HL-60 (cell line): ENCODE results near the gene MIX23.

Experiments
- GABPA ChIP-seq: IDR thresholded peaks from 2 replicates; pipeline ENCODE4 v1.6.1; 2012; ENCODE audit warnings: low read depth
- POLR2AphosphoS5 ChIP-seq: IDR thresholded peaks from 2 replicates; pipeline ENCODE4 v1.6.1; 2012; ENCODE audit warnings: low read depth
- SPI1 ChIP-seq: IDR thresholded peaks from 2 replicates; pipeline ENCODE4 v1.6.1; 2012; ENCODE audit warnings: low read depth, mild to moderate bottlenecking, borderline replicate concordance
- TF ChIP-seq, protein P1 (sequence below): IDR thresholded peaks from one replicate; pipeline ENCODE4 v1.5.1; 2011; ENCODE audit warnings: low read length, control low read depth, inconsistent platforms; ENCODE audit not compliant: insufficient read depth
- TF ChIP-seq, protein P2 (sequence below): IDR thresholded peaks from 2 replicates; pipeline ENCODE4 v1.6.1; 2012; ENCODE audit warnings: low read depth; ENCODE audit not compliant: insufficient replicate concordance

DNA sequence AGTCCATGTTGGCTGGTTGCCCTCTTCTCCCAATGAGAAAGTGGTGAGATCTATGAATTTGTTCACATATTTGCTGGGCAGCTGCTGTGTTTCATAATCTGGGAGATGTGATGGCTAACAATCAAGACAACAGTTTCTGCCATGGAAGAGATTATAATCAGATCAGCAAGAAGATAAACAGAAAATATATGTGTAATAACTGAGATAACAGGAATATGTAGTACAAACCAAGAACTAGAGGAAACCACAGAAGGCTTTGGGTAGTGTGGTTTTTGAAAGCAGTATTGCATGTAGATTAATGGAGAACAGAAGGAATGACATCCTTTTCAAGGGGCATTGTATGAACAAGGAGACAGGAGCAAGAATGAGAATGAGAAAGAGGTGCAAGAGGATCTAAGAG, 70.2 kb downstream of the MIX23 start:
- TF ChIP-seq, protein P1, sequence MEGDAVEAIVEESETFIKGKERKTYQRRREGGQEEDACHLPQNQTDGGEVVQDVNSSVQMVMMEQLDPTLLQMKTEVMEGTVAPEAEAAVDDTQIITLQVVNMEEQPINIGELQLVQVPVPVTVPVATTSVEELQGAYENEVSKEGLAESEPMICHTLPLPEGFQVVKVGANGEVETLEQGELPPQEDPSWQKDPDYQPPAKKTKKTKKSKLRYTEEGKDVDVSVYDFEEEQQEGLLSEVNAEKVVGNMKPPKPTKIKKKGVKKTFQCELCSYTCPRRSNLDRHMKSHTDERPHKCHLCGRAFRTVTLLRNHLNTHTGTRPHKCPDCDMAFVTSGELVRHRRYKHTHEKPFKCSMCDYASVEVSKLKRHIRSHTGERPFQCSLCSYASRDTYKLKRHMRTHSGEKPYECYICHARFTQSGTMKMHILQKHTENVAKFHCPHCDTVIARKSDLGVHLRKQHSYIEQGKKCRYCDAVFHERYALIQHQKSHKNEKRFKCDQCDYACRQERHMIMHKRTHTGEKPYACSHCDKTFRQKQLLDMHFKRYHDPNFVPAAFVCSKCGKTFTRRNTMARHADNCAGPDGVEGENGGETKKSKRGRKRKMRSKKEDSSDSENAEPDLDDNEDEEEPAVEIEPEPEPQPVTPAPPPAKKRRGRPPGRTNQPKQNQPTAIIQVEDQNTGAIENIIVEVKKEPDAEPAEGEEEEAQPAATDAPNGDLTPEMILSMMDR = no peak
- TF ChIP-seq GABPA = no peak
- TF ChIP-seq, protein P2, sequence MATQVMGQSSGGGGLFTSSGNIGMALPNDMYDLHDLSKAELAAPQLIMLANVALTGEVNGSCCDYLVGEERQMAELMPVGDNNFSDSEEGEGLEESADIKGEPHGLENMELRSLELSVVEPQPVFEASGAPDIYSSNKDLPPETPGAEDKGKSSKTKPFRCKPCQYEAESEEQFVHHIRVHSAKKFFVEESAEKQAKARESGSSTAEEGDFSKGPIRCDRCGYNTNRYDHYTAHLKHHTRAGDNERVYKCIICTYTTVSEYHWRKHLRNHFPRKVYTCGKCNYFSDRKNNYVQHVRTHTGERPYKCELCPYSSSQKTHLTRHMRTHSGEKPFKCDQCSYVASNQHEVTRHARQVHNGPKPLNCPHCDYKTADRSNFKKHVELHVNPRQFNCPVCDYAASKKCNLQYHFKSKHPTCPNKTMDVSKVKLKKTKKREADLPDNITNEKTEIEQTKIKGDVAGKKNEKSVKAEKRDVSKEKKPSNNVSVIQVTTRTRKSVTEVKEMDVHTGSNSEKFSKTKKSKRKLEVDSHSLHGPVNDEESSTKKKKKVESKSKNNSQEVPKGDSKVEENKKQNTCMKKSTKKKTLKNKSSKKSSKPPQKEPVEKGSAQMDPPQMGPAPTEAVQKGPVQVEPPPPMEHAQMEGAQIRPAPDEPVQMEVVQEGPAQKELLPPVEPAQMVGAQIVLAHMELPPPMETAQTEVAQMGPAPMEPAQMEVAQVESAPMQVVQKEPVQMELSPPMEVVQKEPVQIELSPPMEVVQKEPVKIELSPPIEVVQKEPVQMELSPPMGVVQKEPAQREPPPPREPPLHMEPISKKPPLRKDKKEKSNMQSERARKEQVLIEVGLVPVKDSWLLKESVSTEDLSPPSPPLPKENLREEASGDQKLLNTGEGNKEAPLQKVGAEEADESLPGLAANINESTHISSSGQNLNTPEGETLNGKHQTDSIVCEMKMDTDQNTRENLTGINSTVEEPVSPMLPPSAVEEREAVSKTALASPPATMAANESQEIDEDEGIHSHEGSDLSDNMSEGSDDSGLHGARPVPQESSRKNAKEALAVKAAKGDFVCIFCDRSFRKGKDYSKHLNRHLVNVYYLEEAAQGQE = no peak
- peak; percentile 33; the same call in 1 of the 2 replicates for TF ChIP-seq POLR2AphosphoS5
- no peak for TF ChIP-seq SPI1
